H1 (cell line): ENCODE data around the gene UTP3. TPM values are rescaled to one million over a fixed set of nuclear protein-coding genes. Genes with fewer than 3 reads are reported as not detected.

Experiments
- CTCF ChIA-PET: fragments of 300-600 bp; sonication (Branson Sonifier 250); formaldehyde crosslinking; loops from one replicate; lab custom pipeline; 2021; ENCODE audit not compliant: partially characterized antibody; lab: Charles Lee
- POLR2A ChIA-PET: fragments of 300-600 bp; sonication (Branson Sonifier 250); formaldehyde crosslinking; loops from one replicate; lab custom pipeline; 2021; ENCODE audit warnings: inconsistent platforms; ENCODE audit not compliant: partially characterized antibody; lab: Charles Lee
- DNase-seq, 2 experiments: peaks; one replicate each; pipeline versions ENCODE4 v3.0.0 to v3.0.0-alpha.2; 2010 to 2022; ENCODE audit warnings: low spot score in 2 of 2, low read depth in 1 of 2, mixed read lengths in 1 of 2
- FAIRE-seq: peaks from 2 replicates; lab custom pipeline; 2011; peaks lifted over from hg19 to GRCh38; lab: Jason Lieb, UNC
- H2AFZ ChIP-seq: 2 replicates; pipeline ENCODE4 v1.8.1; 2012; ENCODE audit warnings: low read length, inconsistent platforms
- H2AK5ac ChIP-seq: 2 replicates; pipeline ENCODE4 v1.6.1; 2013; ENCODE audit warnings: low read depth, low read length
- H2BK120ac ChIP-seq: replicated peaks from 2 replicates; pipeline ENCODE3; 2013; ENCODE audit warnings: low read depth, low read length, inconsistent platforms
- H2BK12ac ChIP-seq: 2 replicates; pipeline ENCODE4 v1.6.1; 2013; ENCODE audit warnings: low read depth, low read length
- H2BK15ac ChIP-seq: 2 replicates; pipeline ENCODE4 v1.6.1; 2013; ENCODE audit warnings: low read length
- H2BK20ac ChIP-seq: 2 replicates; pipeline ENCODE4 v1.6.1; 2013; ENCODE audit warnings: low read length
- H2BK5ac ChIP-seq: 2 replicates; pipeline ENCODE4 v1.6.1; 2013; ENCODE audit warnings: low read depth, low read length
- H3K14ac ChIP-seq: 2 replicates; pipeline ENCODE4 v1.6.1; 2013; ENCODE audit warnings: inconsistent platforms; ENCODE audit not compliant: insufficient read length
- H3K18ac ChIP-seq: 2 replicates; pipeline ENCODE4 v1.6.1; 2013; ENCODE audit warnings: low read length; ENCODE audit errors: extremely low read depth
- H3K23ac ChIP-seq: 2 replicates; pipeline ENCODE4 v1.6.1; 2013; ENCODE audit warnings: inconsistent platforms; ENCODE audit not compliant: insufficient read length
- H3K23me2 ChIP-seq: 2 replicates; pipeline ENCODE4 v1.6.1; 2013; ENCODE audit warnings: low read depth, low read length
- H3K27ac ChIP-seq: 2 replicates; pipeline ENCODE4 v1.6.1; 2011; ENCODE audit warnings: low read depth, low read length, inconsistent platforms
- H3K27me3 ChIP-seq, 4 experiments: replicated peaks in 1 of 4; 1 replicate in 1 of 4; 2 replicates in 3 of 4; pipeline versions ENCODE4 v1.6.1 to v1.8.1; 2011 to 2013; ENCODE audit warnings: low read length in 3 of 4, mild to moderate bottlenecking in 3 of 4, inconsistent platforms in 2 of 4, mixed read lengths in 2 of 4, moderate library complexity in 1 of 4; ENCODE audit not compliant: control insufficient read depth in 3 of 4, insufficient read depth in 3 of 4; ENCODE audit errors: extremely low read depth in 1 of 4
- H3K36me3 ChIP-seq, 4 experiments: 2 replicates each; pipeline versions ENCODE4 v1.6.1 to v1.8.1; 2011 to 2013; ENCODE audit warnings: mild to moderate bottlenecking in 4 of 4, low read length in 3 of 4, moderate library complexity in 2 of 4, control low read depth in 1 of 4, inconsistent platforms in 1 of 4; ENCODE audit not compliant: insufficient read depth in 4 of 4, control insufficient read depth in 2 of 4
- H3K4ac ChIP-seq: replicated peaks from 2 replicates; pipeline ENCODE3; 2013; ENCODE audit warnings: low read length, low read depth, mixed read lengths, inconsistent platforms; ENCODE audit not compliant: insufficient read length
- H3K4me1 ChIP-seq, 4 experiments: replicated peaks in 1 of 4; 1 replicate in 1 of 4; 2 replicates in 3 of 4; pipeline versions ENCODE4 v1.6.1 to v1.8.1; 2011 to 2013; ENCODE audit warnings: low read length in 3 of 4, inconsistent platforms in 2 of 4, mixed read lengths in 1 of 4; ENCODE audit not compliant: insufficient read depth in 4 of 4, control insufficient read depth in 3 of 4
- H3K4me2 ChIP-seq, 2 experiments: 2 replicates each; pipeline versions ENCODE4 v1.6.1 to v1.8.1; 2011 to 2013; ENCODE audit warnings: low read depth in 2 of 2, low read length in 2 of 2, control low read depth in 1 of 2, inconsistent platforms in 1 of 2, mild to moderate bottlenecking in 1 of 2; ENCODE audit not compliant: insufficient read depth in 1 of 2
- H3K4me3 ChIP-seq, 4 experiments: fragments of 200-600, 300-600 bp in 1 of 4; sonication (generic), shearing (Covaris generic), sonication (Bioruptor Twin) in 1 of 4; 2 replicates each; pipeline versions ENCODE4 v1.5.1 to v1.8.1; 2011 to 2016; ENCODE audit warnings: low read length in 4 of 4, low read depth in 3 of 4, control low read depth in 2 of 4, inconsistent platforms in 2 of 4, mild to moderate bottlenecking in 2 of 4, mixed read lengths in 1 of 4, moderate library complexity in 1 of 4; ENCODE audit not compliant: insufficient read depth in 2 of 4; ENCODE audit errors: extremely low read depth in 1 of 4
- H3K56ac ChIP-seq: replicated peaks from 2 replicates; pipeline ENCODE3; 2013; ENCODE audit warnings: low read depth, mild to moderate bottlenecking, mixed read lengths, low read length, inconsistent platforms; ENCODE audit not compliant: insufficient read length
- H3K79me1 ChIP-seq: 2 replicates; pipeline ENCODE4 v1.6.1; 2013; ENCODE audit warnings: low read depth, low read length, control low read depth
- H3K79me2 ChIP-seq, 2 experiments: 2 replicates each; pipeline versions ENCODE4 v1.6.1 to v1.8.1; 2012 to 2013; ENCODE audit warnings: low read length in 2 of 2, mild to moderate bottlenecking in 2 of 2, inconsistent platforms in 1 of 2; ENCODE audit not compliant: insufficient read depth in 2 of 2, control insufficient read depth in 1 of 2
- H3K9ac ChIP-seq, 4 experiments: replicated peaks in 1 of 4; 1 replicate in 1 of 4; 2 replicates in 3 of 4; pipeline versions ENCODE4 v1.6.1 to v1.8.1; 2011 to 2013; ENCODE audit warnings: low read depth in 3 of 4, low read length in 3 of 4, control low read depth in 2 of 4, mild to moderate bottlenecking in 2 of 4, moderate library complexity in 2 of 4, inconsistent platforms in 1 of 4; ENCODE audit errors: extremely low read depth in 1 of 4
- H3K9me3 ChIP-seq, 2 experiments: 2 replicates each; pipeline versions ENCODE4 v1.6.1 to v1.8.1; 2012 to 2013; ENCODE audit warnings: mild to moderate bottlenecking in 2 of 2, moderate library complexity in 2 of 2, control low read depth in 1 of 2, inconsistent platforms in 1 of 2, low read depth in 1 of 2, low read length in 1 of 2, mixed read lengths in 1 of 2; ENCODE audit not compliant: insufficient read depth in 2 of 2
- H4K20me1 ChIP-seq, 2 experiments: replicated peaks in 1 of 2; 2 replicates each; pipeline versions ENCODE3 to v1.8.1; 2011 to 2013; ENCODE audit warnings: inconsistent platforms in 2 of 2, low read length in 2 of 2, mild to moderate bottlenecking in 1 of 2; ENCODE audit not compliant: insufficient read depth in 2 of 2, control insufficient read depth in 1 of 2
- H4K5ac ChIP-seq: 2 replicates; pipeline ENCODE4 v1.6.1; 2013; ENCODE audit warnings: low read length, low read depth, mixed read lengths, inconsistent platforms; ENCODE audit not compliant: insufficient read length
- H4K8ac ChIP-seq: 2 replicates; pipeline ENCODE4 v1.8.0; 2013; ENCODE audit warnings: mild to moderate bottlenecking, moderate library complexity, low read length, inconsistent platforms; ENCODE audit not compliant: insufficient read depth; ENCODE audit errors: extremely low read depth
- H4K91ac ChIP-seq: replicated peaks from 2 replicates; pipeline ENCODE3; 2013; ENCODE audit warnings: low read length, mixed read lengths, inconsistent platforms; ENCODE audit not compliant: insufficient read length
- EGR1 ChIP-seq: IDR thresholded peaks from 2 replicates; pipeline ENCODE4 v1.6.1; 2011; ENCODE audit warnings: low read depth, low read length, borderline replicate concordance
- FOSL1 ChIP-seq: IDR thresholded peaks from 2 replicates; pipeline ENCODE4 v1.6.1; 2011; ENCODE audit warnings: mild to moderate bottlenecking, low read depth, low read length, moderate library complexity; ENCODE audit not compliant: insufficient read depth
- GABPA ChIP-seq: IDR thresholded peaks from 2 replicates; pipeline ENCODE4 v1.6.1; 2011; ENCODE audit warnings: mild to moderate bottlenecking, low read length, moderate library complexity, borderline replicate concordance; ENCODE audit not compliant: insufficient read depth
- KDM5A ChIP-seq: fragments of 200-600 bp; IDR thresholded peaks from 2 replicates; pipeline ENCODE4 v1.7.1; 2012; ENCODE audit warnings: mild to moderate bottlenecking, low read length, inconsistent platforms, mixed read lengths
- MAFK ChIP-seq: IDR thresholded peaks from 2 replicates; pipeline ENCODE4 v1.6.1; 2012; ENCODE audit warnings: low read depth, mild to moderate bottlenecking, improper control_type of control experiment, low read length
- NRF1 ChIP-seq: IDR thresholded peaks from 2 replicates; pipeline ENCODE4 v1.6.1; 2011; ENCODE audit warnings: mild to moderate bottlenecking, low read depth, low read length, improper control_type of control experiment
- TAF7 ChIP-seq: optimal IDR thresholded peaks from 2 replicates; pipeline ENCODE3; 2011; ENCODE audit warnings: low read depth, mild to moderate bottlenecking, inconsistent platforms, low read length, moderate library complexity, borderline replicate concordance
- YY1 ChIP-seq: IDR thresholded peaks from 2 replicates; pipeline ENCODE4 v1.6.1; 2011; ENCODE audit warnings: low read depth, mild to moderate bottlenecking, low read length
- WGBS, 2 experiments: shearing (Covaris generic) in 1 of 2; methylation state at CpG; one replicate each; pipeline versions ENCODE4 v1.1.6 to v1.1.7; 2013 to 2015; ENCODE audit warnings: low lambda C conversion rate in 2 of 2, mixed read lengths in 2 of 2, inconsistent platforms in 1 of 2, low coverage in 1 of 2, missing lambda C conversion rate in 1 of 2; ENCODE audit not compliant: insufficient replicate concordance in 2 of 2, insufficient coverage in 1 of 2, insufficient read length in 1 of 2; ENCODE audit errors: extremely low coverage in 1 of 2, missing lambda C conversion rate in 1 of 2; 5-methylcytosine and 5-hydroxymethylcytosine counted together
- polyA plus RNA-seq, 7 experiments: library from polyadenylated mRNA; depleted of rRNA in 3 of 7; stranded (reverse) in 5 of 7; unstranded in 2 of 7; fragments of >200 nt in 5 of 7; fragments of 200-250 nt in 2 of 7; gene quantifications; 1 replicate in 5 of 7; 2 replicates in 1 of 7; 4 replicates in 1 of 7; pipeline versions ENCODE4 v1.2.1 to v1.2.3, GENCODE V29; 2011 to 2013; ENCODE audit warnings: missing spikeins in 2 of 7, mixed read lengths in 2 of 7
- total RNA-seq: library from RNA; stranded (reverse); fragmentation: NEBNext Ultra II Directional; extraction: Animal tissue kit (Norgen Biotek cat#: 25700); gene quantifications from 2 replicates; pipeline ENCODE4 v1.2.1, GENCODE V29; 2021
- TF ChIP-seq, protein P1 (sequence below), 3 experiments: IDR thresholded peaks; 1 replicate in 2 of 3; 2 replicates in 1 of 3; pipeline versions ENCODE4 v1.5.1 to v1.6.1; 2011; ENCODE audit warnings: low read length in 3 of 3, mild to moderate bottlenecking in 3 of 3, inconsistent platforms in 2 of 3, low read depth in 1 of 3, moderate library complexity in 1 of 3; ENCODE audit not compliant: insufficient read depth in 1 of 3; ENCODE audit errors: control extremely low read depth in 1 of 3

Gene UTP3
- total and polyA plus RNA-seq, 2 of the 8 experiments (the other 6 are each of a cell fraction or from before 2014, with no cell fraction given), result 11.2 to 51.3 TPM

DNA sequence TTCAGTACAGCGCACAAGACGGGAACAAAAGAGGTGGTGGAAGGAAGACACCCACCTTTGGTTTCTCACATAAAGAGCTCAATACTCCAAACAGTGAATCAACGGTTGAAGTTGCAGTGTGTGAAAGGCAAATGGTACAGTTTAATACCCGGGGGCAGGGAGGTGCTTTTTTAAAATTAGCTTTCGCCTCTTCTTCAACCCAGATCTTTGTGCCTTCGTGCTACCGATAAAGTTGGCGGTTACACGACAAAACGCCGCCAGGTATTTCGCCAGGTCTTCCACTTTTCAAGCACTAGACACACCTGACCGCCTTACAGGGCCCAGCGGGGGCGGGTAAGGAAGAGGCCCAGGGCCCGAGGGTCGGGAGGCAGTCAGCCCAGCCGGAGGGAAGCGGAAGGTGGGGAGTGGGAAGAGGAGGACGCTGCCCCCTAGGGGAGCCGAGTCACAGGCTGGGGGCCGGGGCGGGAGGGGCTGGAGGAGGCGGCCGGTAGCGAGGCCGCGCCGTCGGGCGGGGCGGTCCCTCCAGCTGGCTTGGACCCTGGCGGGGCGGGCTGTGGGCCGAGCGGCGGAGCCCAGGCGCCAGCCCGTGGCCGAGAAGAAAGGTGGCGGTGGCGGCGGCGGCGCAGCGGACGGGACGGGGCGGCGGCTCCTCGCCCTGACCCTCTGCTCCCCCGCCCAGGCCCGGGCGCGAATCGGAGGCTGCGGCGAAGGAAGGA is 16.0 kb downstream of the UTP3 start:
- FAIRE-seq (peak; percentile 36), DNase-seq (no peak)
- Histone ChIP-seq H2BK12ac (no peak overlapping the region), H4K5ac (no peak overlapping the region), H3K4me2 (peak overlapping the region; percentile 70 to 81), H2BK5ac (no peak overlapping the region), H4K8ac (peak overlapping the region; percentile 84; the same call in 1 of the 2 replicates), H2BK20ac (no peak overlapping the region), H3K56ac (peak overlapping the region; percentile 27), H3K23ac (no peak overlapping the region), H2AFZ (peak overlapping the region; percentile 74; the same call in 1 of the 2 replicates), H4K91ac (no peak overlapping the region), H3K4me3 (peak overlapping the region; percentile 51 to 71 (median 68)), H3K23me2 (peaks cover 3% of the 10 kb centered on the region; the same call in 1 of the 2 replicates), H3K4ac (no peak overlapping the region), H3K27ac (no peak overlapping the region; the same call in 1 of the 2 replicates), H3K79me1 (no peaks in the 10 kb centered on the region), H3K27me3 (no peaks in the 10 kb centered on the region; a peak in 1 of 7 replicates), H3K9ac (peak overlapping the region; percentile 42 to 70 (median 64)), H3K18ac (peak overlapping the region; percentile 34; the same call in 1 of the 2 replicates), H3K9me3 (no peaks in the 10 kb centered on the region), H2BK120ac (no peak overlapping the region), H3K4me1 (peaks cover 0 to 7% (median 4%) of the 10 kb centered on the region in 4 experiments; a peak in 5 of 7 replicates), H3K36me3 (no peaks in the 10 kb centered on the region), H3K79me2 (peaks cover 0 to 26% of the 10 kb centered on the region in 2 experiments; a peak in 2 of 4 replicates), H2BK15ac (no peak overlapping the region), H4K20me1 (no peaks in the 10 kb centered on the region), H2AK5ac (no peak overlapping the region), H3K14ac (no peak overlapping the region)
- POLR2A ChIA-PET, result interaction anchor here (0.6 to 5.2 kb wide), 11 partner anchors 8 to 418 kb away, joined by 3 to 86 read pairs (median 4); partner anchors contain the start of genes GRSF1, RUFY3 and UTP3
- 3% methylated on average over 11 of the region's 58 CpGs; no CpG with 5 or more reads in 1 of the 2 experiments for WGBS, 2 experiments
- CTCF ChIA-PET, result interaction anchor here (0.8 to 5.7 kb wide), 16 partner anchors 10 to 306 kb away, joined by 3 to 36 read pairs (median 4); partner anchors contain the start of genes RUFY3 and UTP3
- no peak for TF ChIP-seq FOSL1
- no peak for TF ChIP-seq YY1
- no peak for TF ChIP-seq KDM5A
- peak; percentile 27 for TF ChIP-seq TAF7
- TF ChIP-seq EGR1, result peak; percentile 18; the same call in 1 of the 2 replicates
- no peak for TF ChIP-seq MAFK
- TF ChIP-seq NRF1, result no peak
- TF ChIP-seq, protein P1, sequence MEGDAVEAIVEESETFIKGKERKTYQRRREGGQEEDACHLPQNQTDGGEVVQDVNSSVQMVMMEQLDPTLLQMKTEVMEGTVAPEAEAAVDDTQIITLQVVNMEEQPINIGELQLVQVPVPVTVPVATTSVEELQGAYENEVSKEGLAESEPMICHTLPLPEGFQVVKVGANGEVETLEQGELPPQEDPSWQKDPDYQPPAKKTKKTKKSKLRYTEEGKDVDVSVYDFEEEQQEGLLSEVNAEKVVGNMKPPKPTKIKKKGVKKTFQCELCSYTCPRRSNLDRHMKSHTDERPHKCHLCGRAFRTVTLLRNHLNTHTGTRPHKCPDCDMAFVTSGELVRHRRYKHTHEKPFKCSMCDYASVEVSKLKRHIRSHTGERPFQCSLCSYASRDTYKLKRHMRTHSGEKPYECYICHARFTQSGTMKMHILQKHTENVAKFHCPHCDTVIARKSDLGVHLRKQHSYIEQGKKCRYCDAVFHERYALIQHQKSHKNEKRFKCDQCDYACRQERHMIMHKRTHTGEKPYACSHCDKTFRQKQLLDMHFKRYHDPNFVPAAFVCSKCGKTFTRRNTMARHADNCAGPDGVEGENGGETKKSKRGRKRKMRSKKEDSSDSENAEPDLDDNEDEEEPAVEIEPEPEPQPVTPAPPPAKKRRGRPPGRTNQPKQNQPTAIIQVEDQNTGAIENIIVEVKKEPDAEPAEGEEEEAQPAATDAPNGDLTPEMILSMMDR (IDR thresholded peaks at IDR 0.05; ENCODE audit: control extremely low read depth in 1 of 3, insufficient read depth in 1 of 3, low read depth in 1 of 3, low read length in 3 of 3), result peak; percentile 29 to 46 (median 37)
- no peak for TF ChIP-seq GABPA
